GM11168 (cell line): ENCODE data around the gene DQX1.

Experiments
- in situ Hi-C: fragments of 300-500 bp; cut with MboI; formaldehyde crosslinking; loops from one replicate; pipeline ENCODE4 v1.12.0; 2022; ENCODE audit warnings: low sequenced_read_pairs; ENCODE audit not compliant: unreplicated experiment

The DQX1 gene

DNA sequence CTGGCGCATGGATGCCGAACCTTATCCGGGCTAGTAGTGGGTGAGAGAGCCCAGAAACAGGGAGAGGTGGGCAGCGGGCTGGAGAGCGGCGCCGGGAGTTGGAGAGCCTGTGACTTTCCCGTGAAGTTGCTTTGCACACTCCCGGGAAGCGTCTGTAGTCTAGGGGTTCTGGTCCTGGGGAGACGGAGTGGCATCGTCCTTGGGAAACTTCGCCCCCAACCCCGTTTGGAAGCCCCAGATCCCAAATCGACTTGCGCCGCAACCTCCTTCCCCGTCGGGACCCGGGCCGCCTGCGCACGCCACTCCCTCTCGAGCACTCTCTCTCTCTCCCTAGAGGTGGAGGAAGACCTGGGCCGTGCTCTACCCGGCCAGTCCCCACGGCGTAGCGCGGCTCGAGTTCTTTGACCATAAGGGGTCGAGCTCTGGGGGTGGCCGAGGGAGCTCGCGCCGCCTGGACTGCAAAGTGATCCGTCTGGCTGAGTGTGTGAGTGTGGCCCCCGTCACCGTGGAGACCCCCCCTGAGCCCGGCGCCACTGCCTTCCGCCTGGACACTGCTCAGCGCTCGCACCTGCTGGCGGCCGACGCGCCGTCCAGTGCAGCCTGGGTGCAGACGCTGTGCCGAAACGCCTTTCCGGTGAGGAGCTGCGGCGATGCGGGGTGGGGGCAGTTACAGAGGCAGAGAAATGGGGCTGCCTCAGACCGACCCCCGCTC lies 28.9 kb upstream of the DQX1 start:
- in situ Hi-C loops, result no loop called here

GRCh38 chr2:74553892-74554819 lies 28.1 kb upstream of the DQX1 start, which contains the start of the genes DOK1 and LOXL3:
Gene DOK1 (plus strand): TSS chr2:74554720. CDS start chr2:74554755, 35 bp downstream.
Gene LOXL3 (minus strand): TSS chr2:74553942. CDS start chr2:74552634, 1,308 bp downstream.
- in situ Hi-C loops, result no loop called here

DNA sequence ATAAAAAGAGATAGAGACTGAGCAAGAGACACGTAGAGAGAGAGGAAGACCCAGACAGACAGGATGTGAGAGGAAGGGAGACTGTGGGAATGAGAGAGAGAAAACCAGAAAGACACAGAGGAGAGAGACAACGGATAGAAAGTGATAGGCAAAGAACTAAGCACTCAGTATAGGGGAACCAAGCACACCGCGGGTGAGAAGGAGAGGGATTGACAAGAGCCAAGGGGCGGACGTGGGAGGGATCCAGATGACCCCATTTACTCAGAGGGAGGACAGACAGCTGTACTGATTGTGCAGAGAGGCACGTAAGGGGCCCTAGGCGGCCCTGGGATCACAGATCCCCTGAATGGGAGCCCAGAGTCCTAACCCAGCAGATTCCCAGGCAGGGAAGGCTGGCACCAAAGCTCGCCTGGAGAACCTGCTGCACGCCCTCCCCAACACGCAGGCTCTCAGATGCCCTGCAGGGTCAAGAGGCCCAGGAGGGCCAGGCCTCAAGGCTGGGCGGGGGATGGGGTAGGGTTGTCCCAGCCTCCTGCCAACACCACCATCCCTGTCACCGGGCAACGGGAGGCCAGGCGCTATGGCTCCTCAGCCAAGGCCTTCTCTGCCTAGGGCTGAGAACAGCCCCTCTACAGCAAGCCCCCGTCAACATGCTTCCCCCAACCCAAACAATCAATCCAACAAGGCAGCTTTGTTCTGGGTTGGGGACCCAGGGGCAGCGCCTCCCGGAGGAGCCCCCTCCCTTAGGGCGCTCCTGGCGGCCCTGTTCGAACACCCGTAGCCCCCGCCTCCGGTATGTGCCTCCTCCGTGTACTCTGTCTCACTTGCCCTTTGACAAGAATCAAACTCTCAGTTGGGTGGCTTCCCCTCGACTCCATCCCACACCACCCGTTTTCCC lies 27.1 kb upstream of the DQX1 start:
- in situ Hi-C loops, result no loop called here

DNA sequence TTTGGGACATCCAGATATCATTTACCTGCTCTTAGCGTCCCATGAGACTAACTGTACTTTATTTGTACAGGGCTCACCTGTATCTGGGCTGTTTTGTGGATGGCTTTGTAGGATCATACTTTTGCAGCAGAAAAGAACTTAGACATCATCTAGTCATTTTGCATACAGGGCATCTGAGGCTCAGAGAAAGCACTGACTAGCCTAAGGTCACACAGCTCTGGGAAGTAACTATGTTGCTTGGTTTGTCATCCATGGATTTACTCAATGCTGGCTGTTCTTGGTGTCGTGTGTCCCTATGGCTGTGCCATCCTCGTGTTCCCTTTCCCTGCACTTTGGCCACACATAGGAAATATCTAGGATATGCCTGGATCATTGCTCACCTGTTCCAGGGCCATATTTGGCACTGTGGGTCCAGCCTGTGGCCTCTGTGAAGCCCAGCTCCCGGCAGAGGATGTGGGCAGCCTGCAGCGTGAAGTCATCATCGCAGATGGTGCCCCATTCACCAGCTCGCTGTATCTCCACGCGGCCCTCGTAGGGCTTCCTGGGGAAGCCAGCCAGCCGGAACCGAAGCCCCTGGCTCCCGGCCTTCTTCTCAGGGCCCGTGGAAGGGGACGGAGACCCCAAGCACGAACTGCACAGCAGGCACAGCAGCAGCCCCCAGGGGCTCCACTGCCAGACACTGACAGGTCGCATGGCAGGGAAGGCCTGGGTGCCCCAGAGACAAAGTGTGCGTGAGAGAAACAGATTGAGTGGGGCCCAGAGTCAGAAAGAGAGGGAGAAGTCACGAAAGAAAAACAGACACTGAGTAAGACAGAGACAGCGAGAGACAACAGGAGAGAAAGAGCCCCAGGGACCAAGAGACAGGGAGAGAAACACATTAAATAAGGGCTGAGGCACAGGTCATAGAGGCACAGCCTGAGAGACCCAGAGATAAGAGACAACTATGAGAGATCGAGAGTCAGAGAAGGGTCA lies 26.2 kb upstream of the DQX1 start:
- in situ Hi-C loops, result no loop called here

DNA sequence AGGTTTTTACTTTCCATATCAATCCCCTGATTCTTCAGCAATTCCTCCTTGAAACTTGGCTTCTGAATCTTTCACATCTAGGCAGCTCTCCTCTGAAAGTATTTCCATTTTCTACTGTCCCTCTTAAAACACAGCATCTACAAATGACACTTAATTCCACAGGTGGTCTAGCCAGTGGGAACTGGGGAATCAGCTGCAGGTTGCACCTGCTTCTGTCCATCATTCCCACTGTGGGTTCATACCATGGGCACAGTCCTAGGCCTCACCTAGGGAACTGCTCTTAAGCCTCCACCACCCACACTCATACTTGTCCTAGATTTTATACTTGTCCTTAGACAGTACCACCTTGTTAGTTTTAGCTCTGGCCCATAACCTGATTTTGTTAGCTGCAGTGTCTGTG lies 25.5 kb upstream of the DQX1 start:
- in situ Hi-C loops, result no loop called here

GRCh38 chr2:74550231-74550630 lies 24.2 kb upstream of the DQX1 start:
- in situ Hi-C loops, result no loop called here

GRCh38 chr2:74548900-74549826 lies 23.1 kb upstream of the DQX1 start:
- in situ Hi-C loops, result no loop called here

DNA sequence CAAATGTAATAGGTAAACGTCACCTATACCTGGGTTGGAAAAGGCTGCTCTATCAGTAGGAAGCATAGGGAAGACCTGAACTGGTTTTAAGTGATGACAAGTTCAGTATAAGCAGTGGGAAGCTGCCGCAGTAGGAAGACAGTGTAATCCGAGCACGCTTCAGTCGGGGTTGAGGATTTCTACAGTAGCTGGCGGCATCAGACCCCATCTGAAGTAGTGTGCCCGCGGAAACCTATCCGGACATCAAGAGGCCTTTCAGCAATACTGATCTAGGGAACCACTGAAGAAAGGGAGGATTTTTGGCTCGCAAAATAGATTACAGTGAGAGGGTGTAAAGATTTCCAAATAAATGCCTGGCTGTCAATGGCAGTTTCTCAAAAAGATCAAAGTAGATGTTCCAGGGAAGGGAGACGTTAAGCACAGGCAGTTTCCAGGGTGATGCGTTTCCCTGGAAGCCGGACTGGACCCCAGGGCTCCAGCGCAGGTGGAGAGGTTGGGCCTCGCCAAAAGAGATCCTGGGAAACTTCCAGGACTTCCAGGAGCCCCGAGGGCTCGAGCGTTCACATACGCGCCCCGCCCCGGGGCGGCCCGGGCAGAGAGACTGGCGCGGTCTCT lies 22.4 kb upstream of the DQX1 start:
- in situ Hi-C loops, result no loop called here

DNA sequence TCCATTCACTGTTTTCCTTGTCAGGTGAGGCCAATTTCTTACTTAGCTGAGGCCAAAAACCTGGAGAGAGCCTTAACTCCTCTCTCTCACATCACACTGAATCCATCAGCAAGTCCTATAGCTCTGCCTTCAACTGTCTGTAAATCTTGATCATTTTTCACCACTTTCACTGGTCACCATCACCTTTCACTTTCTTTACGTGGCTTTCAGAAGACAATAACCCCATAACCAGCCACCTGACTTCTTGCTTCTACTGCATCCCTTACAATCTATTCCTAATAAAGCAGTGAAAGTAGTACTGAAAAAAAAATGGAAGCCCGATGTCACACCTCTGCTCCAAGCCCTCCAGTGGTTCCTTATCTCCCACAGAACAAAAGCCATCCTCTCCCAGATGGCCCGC lies 20.0 kb upstream of the DQX1 start:
- in situ Hi-C loops, result no loop called here

DNA sequence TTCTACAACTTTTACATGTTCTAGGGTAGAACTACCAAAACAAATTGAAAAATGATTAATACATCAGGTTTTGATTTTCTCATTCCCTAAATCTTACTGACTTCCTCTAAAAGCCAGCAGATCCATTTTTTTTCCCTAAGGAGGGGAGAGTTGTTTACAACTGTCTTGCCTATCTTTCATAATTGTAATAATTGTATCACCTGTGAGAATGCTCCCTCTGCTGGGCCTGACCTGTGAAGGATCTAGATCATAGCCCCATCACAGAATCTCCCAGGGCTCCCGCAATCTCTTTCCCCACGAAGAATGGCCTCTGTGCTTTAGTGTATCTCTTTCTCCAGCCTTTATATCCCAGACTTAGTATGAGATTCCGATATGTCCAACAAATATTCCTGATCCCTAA lies 18.6 kb upstream of the DQX1 start:
- in situ Hi-C loops, result no loop called here

DNA sequence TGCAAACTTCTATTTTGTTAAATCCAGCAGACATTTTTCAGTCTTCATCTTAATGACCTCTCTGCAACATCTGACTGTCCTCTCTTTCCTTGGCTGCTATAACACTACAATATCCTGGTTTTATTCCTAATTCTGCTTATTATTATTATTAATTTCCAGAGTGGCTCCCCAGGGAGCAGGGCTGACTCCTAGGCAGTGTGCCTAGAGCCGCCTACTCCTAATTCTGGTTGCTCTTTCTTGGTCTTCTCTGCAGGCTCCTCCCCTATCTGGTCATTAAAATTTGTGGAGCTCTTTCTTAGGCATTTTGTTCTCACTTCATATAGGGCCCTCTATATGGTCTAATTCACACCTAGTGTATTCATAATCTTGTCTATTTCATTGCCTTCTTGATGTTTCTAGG lies 16.9 kb upstream of the DQX1 start:
- in situ Hi-C loops, result no loop called here

DNA sequence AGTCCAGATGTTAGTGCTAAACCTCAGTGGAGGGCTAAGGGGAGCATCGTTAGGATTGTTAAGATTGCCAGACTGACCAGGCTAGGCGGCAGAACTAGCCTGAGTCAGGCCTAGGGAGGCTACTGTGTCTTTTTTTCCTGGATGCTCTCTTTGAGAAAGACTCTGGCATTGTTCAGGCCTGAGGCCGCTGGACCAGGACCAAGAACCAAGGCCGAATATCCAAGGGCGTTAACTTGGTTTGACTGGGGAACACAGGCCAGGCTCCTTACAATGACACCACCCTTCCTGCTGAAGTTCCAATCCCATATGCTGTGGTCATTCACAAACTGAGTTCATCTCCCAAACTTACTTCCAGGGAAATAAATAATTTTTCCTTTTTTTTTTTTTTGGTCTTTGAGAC lies 14.3 kb upstream of the DQX1 start:
- in situ Hi-C loops, result no loop called here

DNA sequence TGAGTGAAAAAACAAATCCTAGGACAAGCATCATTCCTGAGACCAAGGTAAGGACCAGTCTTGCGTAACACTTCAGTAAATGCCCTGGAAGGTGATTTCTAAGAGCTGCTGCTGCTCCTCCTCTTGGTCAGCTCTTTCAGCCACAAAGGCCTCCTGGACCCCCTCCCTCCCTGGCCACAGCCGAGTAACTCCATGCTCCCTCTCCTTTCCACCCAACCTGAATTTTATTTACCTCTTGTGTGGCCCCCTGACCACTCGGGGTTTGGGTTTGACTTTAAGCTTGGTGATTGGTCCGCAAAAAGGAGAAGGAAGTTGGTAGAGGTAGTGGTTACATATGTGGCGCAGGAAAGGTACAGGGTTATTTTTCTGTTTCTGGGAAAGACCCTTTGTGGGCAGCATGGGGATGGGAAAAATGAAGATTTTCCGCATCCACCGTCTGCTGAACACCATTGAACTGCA lies 12.9 kb upstream of the DQX1 start:
- in situ Hi-C loops, result no loop called here

- in situ Hi-C loops, result no loop called here
These were observed 11.1 kb upstream of the DQX1 start for GRCh38 chr2:74537140-74537539.

DNA sequence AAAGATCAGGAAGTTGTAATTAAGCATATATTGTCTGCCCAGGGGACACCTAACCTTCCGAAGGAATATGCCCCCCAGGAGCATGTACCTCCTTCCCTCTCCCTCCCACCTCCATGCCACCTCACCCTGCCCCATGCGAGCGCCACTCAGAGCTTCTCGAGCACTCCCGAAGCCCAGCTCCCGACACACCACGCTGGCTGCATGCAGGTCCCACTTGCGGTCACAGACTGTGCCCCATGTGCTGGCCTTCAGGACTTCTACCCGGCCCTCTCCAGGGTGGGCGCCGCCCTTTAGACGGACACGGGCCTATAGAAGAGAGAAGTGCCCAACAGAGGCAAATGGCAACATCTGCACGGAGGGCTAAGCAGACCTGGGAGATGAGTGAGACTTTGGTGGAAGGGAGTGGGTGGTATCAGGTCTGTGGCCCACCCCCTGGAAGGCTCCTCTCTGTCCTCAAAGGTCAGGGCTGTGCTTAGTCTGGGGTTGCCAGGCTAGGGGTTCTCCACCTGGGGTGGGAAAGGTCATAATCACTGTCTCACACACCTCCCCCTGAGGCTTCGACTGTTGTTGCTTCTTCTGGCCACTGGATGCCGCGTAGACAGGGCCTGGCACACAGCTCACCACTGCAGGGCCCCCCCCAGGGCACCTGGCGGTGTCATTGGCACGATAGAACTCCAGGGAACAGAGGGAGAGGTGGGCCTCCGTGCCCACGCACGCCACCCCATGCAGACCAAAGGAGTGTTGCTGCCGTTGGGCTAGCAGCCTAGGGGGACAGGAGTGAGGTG lies 10.3 kb upstream of the DQX1 start:
- in situ Hi-C loops, result no loop called here

GRCh38 chr2:74535440-74535965 lies 9.5 kb upstream of the DQX1 start:
- in situ Hi-C loops, result no loop called here

DNA sequence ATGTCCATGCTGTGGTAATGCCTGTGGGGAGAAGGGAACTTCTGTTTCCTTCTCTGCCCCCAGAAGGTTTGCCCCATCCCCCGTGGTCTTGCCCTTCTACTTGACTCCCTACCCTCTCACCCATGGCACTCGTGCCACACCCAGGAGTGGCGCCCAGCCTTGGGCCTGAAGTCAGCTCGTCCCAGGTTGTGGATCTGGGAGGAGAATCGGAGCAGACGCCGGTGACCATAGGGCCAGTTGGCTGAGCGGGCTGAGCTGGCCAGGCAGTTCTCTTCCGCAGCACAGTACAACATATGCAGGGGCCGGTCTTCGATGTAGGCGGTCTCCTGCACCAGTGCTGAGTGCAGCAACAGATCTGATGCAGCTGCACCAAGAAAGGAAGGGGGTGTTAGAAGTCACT lies 8.4 kb upstream of the DQX1 start:
- in situ Hi-C loops, result no loop called here
